ENCODE data around the gene KDM4C.

Gene KDM4C

GRCh38 chr9:6884101-6884500, 126.3 kb downstream of the KDM4C start:
- DNase-seq (ENCODE audit: extremely low read depth, insufficient read length), result no peak
- no peak for TF ChIP-seq CTCF (IDR thresholded peaks at IDR 0.05; ENCODE audit: insufficient read depth, low read length, poor library complexity, severe bottlenecking)
- Histone ChIP-seq H3K4me3 (replicated peaks; ENCODE audit: low read depth, low read length) (no peak overlapping the region), H3K27me3 (replicated peaks; ENCODE audit: control insufficient read depth, insufficient read depth, low read length) (no peaks in the 10 kb centered on the region), H3K36me3 (ENCODE audit: control insufficient read depth, insufficient read depth, low read length) (peaks cover 2% of the 10 kb centered on the region; the same call in 1 of the 2 replicates)

GRCh38 chr9:6884990-6885389, 127.2 kb downstream of the KDM4C start:
- Histone ChIP-seq H3K36me3 (ENCODE audit: control insufficient read depth, insufficient read depth, low read length) (peaks cover 2% of the 10 kb centered on the region), H3K27me3 (replicated peaks; ENCODE audit: control insufficient read depth, insufficient read depth, low read length) (no peaks in the 10 kb centered on the region), H3K4me3 (replicated peaks; ENCODE audit: low read depth, low read length) (no peak overlapping the region)
- no peak for DNase-seq (ENCODE audit: extremely low read depth, insufficient read length)
- no peak for TF ChIP-seq CTCF (IDR thresholded peaks at IDR 0.05; ENCODE audit: insufficient read depth, low read length, poor library complexity, severe bottlenecking)

GRCh38 chr9:6887051-6887450, 129.3 kb downstream of the KDM4C start:
- Histone ChIP-seq H3K36me3 (ENCODE audit: control insufficient read depth, insufficient read depth, low read length) (no peaks in the 10 kb centered on the region; the same call in 1 of the 2 replicates), H3K27me3 (replicated peaks; ENCODE audit: control insufficient read depth, insufficient read depth, low read length) (no peaks in the 10 kb centered on the region), H3K4me3 (replicated peaks; ENCODE audit: low read depth, low read length) (no peak overlapping the region)
- no peak for TF ChIP-seq CTCF (IDR thresholded peaks at IDR 0.05; ENCODE audit: insufficient read depth, low read length, poor library complexity, severe bottlenecking)
- no peak for DNase-seq (ENCODE audit: extremely low read depth, insufficient read length)

- H3K4me3 ChIP-seq (replicated peaks; ENCODE audit: low read depth, low read length), result no peak overlapping the region
- no peaks in the 10 kb centered on the region; the same call in 1 of the 2 replicates for H3K36me3 ChIP-seq (ENCODE audit: control insufficient read depth, insufficient read depth, low read length)
- no peaks in the 10 kb centered on the region for H3K27me3 ChIP-seq (replicated peaks; ENCODE audit: control insufficient read depth, insufficient read depth, low read length)
- no peak for DNase-seq (ENCODE audit: extremely low read depth, insufficient read length)
- no peak for TF ChIP-seq CTCF (IDR thresholded peaks at IDR 0.05; ENCODE audit: insufficient read depth, low read length, poor library complexity, severe bottlenecking)
These were observed 132.1 kb downstream of the KDM4C start for GRCh38 chr9:6889868-6890267.

- TF ChIP-seq CTCF (IDR thresholded peaks at IDR 0.05; ENCODE audit: insufficient read depth, low read length, poor library complexity, severe bottlenecking), result no peak
- DNase-seq (ENCODE audit: extremely low read depth, insufficient read length), result no peak
- no peaks in the 10 kb centered on the region for H3K27me3 ChIP-seq (replicated peaks; ENCODE audit: control insufficient read depth, insufficient read depth, low read length)
These were observed 135.8 kb downstream of the KDM4C start for GRCh38 chr9:6893350-6894131.

More at GRCh38 chr9:6893350-6894131, 135.8 kb downstream of the KDM4C start:
- Histone ChIP-seq H3K36me3 (ENCODE audit: control insufficient read depth, insufficient read depth, low read length) (no peaks in the 10 kb centered on the region; the same call in 1 of the 2 replicates), H3K4me3 (replicated peaks; ENCODE audit: low read depth, low read length) (no peak overlapping the region)

Data from GM06990 (cell line).